B cell (primary cell): ENCODE measurements around the gene MMP21.

Experiments
- CTCF ChIP-seq: fragments of 200-600 bp; IDR thresholded peaks from one replicate; pipeline ENCODE4 v1.8.0; 2022; ENCODE audit warnings: antibody characterized with exemption, mild to moderate bottlenecking
- EZH2 ChIP-seq: IDR thresholded peaks from 2 replicates; pipeline ENCODE4 v1.6.1; 2012; ENCODE audit warnings: borderline replicate concordance, low read depth, mild to moderate bottlenecking, moderate library complexity, low read length; ENCODE audit not compliant: insufficient read depth, poor library complexity, severe bottlenecking

GRCh38 chr10:125768219-125768855, 7.3 kb downstream of the MMP21 start:
- TF ChIP-seq CTCF (no peak), EZH2 (no peak)
